Measurements from ENCODE around the gene AMBRA1.

Gene AMBRA1

DNA sequence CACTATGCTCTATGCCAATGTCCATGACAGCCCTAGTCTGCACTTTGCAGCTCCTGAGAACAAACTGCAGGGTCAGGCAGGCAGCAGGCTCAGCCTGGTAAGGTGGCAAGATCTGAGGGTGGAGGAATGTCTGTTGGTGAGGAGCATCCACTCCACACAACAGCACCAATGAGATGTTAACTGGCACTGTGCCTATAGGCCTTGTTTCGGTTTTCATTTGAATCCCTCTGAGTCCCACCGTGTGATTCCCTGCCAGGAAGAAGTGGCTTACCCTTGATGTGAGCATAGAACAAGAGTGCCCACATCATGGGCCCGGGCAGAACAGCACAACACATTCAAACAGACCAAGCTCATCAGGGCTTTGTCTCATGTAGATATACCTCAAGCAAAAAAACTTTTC, 158.1 kb downstream of the AMBRA1 start:
- Histone ChIP-seq H3K9me3 (ENCODE audit: control insufficient read depth, insufficient read depth, low read length) (no peaks in the 10 kb centered on the region), H3K4me1 (ENCODE audit: insufficient read depth, low read length) (peaks cover 10% of the 10 kb centered on the region), H3K36me3 (ENCODE audit: insufficient read depth, low read length) (no peaks in the 10 kb centered on the region), H3K9ac (ENCODE audit: low read depth, low read length) (no peak overlapping the region)

DNA sequence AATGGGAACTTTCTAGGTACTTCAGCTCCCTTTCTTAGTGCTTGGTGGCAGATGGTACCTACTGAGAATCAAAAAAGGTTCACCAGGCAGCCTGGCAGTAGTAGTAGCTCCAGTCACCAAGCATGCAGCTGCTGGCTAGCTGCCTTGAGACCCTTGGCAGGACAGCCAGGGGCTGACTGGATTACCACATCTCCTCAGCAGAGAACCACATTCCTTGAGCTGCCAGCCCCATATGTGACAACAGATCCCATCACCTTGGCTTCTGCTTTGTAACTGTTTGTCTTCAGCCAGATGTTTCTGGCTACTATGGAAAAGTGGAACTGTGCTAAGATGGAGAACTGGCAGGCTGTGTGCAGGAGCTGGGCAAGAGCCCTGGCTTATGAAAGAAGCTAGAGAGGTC, 162.6 kb downstream of the AMBRA1 start:
- no peaks in the 10 kb centered on the region for H3K36me3 ChIP-seq (ENCODE audit: insufficient read depth, low read length)
- H3K9me3 ChIP-seq (ENCODE audit: control insufficient read depth, insufficient read depth, low read length): no peaks in the 10 kb centered on the region
- H3K4me1 ChIP-seq (ENCODE audit: insufficient read depth, low read length): peaks cover 22% of the 10 kb centered on the region
- H3K9ac ChIP-seq (ENCODE audit: low read depth, low read length): no peak overlapping the region

DNA sequence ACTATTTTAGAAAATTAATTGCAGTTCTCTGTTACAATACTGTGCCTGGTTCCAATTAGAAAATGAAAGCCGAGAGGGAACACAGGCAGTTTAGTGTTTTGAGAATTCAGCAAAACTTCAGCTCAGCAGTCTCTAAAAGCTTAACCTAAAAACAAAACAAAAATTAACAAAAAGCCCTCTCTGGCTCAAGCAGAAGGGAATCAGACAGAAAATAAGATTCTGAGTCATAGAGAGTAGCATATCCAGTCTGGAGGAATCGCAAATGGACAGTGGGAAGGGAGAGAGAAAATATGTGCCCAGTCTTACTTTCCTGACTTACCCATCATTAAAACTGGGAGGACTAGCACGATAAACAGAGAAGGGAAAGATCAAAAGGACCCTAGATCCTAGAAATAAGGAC, 164.1 kb downstream of the AMBRA1 start:
- H3K9ac ChIP-seq (ENCODE audit: low read depth, low read length): no peak overlapping the region
- no peaks in the 10 kb centered on the region for H3K36me3 ChIP-seq (ENCODE audit: insufficient read depth, low read length)
- peaks cover 16% of the 10 kb centered on the region for H3K4me1 ChIP-seq (ENCODE audit: insufficient read depth, low read length)
- H3K9me3 ChIP-seq (ENCODE audit: control insufficient read depth, insufficient read depth, low read length): no peaks in the 10 kb centered on the region

DNA sequence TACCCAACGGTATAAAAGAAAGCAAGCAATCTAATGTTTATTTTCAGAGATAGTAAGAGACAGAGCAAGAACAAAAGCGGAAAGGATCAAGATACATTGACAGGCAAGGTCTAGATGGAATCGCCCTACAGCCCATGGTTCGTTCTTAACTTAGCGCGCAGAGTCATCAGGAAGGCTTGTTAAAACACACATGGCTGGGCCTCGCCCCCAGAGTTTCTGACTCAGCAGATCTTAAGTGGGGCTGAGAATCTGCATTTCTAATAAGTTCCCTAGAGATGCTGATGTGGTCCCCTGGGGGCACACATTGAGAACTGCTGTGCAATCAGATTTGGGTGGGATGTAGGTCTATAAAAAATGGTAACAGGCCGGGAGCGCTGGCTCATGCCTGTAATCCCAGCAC, 166.5 kb downstream of the AMBRA1 start:
- H3K9ac ChIP-seq (ENCODE audit: low read depth, low read length): no peak overlapping the region
- no peaks in the 10 kb centered on the region for H3K9me3 ChIP-seq (ENCODE audit: control insufficient read depth, insufficient read depth, low read length)
- peaks cover 16% of the 10 kb centered on the region for H3K4me1 ChIP-seq (ENCODE audit: insufficient read depth, low read length)
- H3K36me3 ChIP-seq (ENCODE audit: insufficient read depth, low read length): no peaks in the 10 kb centered on the region

DNA sequence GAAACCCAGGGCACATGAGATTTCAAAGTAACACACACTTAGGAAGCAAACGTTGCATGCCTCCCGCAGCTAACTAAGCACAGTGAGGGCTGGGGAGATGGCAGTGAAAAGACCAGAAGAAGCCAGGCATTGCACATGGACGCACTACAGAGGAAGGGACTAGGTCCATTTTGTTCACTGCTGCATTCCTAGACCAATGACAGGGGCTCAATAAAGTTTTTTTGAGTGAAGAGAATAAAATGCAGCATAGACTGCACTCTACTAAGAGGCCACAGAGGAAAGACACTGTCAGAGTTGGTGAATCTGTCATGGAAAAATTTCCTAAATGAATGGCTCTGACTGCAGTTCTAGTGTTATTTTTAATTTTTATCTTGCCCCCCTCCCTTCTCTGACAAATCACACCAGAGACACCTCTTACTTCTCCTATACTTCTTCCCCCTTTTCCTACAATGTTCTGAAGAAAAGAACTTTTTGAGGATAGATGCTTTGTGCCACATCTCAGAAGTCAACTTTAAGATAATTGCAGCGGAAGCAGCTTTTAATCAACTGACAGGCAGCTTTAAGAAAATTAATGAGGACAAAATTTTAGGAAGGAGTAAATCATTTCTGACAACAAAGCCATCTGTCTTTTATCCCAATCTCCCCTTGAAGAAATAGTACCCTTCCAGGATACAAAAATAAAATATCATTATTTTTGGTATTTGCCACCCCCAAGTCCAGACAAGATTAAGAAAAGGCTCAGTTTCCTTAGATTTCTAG, 167.4 kb downstream of the AMBRA1 start:
- no peaks in the 10 kb centered on the region for H3K36me3 ChIP-seq (ENCODE audit: insufficient read depth, low read length)
- no peak overlapping the region for H3K9ac ChIP-seq (ENCODE audit: low read depth, low read length)
- peaks cover 16% of the 10 kb centered on the region for H3K4me1 ChIP-seq (ENCODE audit: insufficient read depth, low read length)
- H3K9me3 ChIP-seq (ENCODE audit: control insufficient read depth, insufficient read depth, low read length): no peaks in the 10 kb centered on the region

DNA sequence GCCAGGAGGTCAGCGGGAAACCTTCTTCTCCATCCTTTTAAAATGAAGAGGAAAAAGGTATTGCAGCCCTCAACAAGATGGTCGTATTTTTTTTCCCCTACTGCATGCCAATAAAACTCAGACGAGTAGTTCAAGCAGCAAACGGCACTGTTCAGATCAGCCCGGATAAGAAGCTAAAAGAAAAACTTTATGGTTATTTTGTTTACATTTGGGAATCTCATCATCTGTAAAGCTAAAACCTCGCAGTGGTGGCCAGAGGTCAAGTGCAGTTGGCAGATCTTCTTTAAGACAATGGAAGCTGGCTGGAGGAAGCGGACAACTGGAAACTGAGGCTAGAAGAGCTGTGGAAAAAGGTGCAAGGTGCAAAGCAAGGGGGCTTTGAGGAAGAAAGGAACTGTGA, 171.2 kb downstream of the AMBRA1 start:
- no peaks in the 10 kb centered on the region for H3K9me3 ChIP-seq (ENCODE audit: control insufficient read depth, insufficient read depth, low read length)
- no peaks in the 10 kb centered on the region for H3K36me3 ChIP-seq (ENCODE audit: insufficient read depth, low read length)
- no peak overlapping the region for H3K9ac ChIP-seq (ENCODE audit: low read depth, low read length)
- H3K4me1 ChIP-seq (ENCODE audit: insufficient read depth, low read length): peaks cover 10% of the 10 kb centered on the region; the same call in 1 of the 2 replicates

DNA sequence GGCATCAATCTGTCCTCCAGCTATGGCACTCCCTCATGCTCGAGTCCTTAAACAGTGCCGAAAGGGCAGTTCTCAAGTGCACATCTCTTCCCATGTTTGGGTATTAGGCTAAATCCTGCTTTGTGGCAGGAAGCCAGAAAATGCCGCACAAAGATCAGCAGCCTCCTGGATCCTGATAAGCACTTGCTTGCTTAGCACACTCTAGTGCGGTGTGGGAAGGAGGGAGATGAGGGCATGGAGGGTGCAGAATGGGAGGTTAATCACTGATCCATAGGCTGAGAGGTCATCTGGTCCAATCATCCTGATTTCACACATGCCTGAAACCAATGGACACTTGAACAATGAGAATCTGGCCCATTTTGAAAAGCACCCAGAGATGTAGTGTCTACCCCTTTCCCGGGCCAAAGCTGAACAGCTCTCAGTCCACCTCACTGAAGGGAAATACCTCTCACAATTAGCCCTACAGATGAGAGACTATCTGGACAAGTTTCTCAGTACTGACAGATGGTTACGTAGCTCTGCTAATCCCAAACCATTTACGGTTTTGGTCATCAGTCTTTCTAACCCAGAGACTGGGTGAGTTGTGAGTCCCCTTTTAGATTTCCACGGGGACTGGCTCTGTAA, 172.5 kb downstream of the AMBRA1 start:
- no peaks in the 10 kb centered on the region for H3K4me1 ChIP-seq (ENCODE audit: insufficient read depth, low read length)
- H3K9me3 ChIP-seq (ENCODE audit: control insufficient read depth, insufficient read depth, low read length): no peaks in the 10 kb centered on the region
- no peak overlapping the region for H3K9ac ChIP-seq (ENCODE audit: low read depth, low read length)
- no peaks in the 10 kb centered on the region for H3K36me3 ChIP-seq (ENCODE audit: insufficient read depth, low read length)

DNA sequence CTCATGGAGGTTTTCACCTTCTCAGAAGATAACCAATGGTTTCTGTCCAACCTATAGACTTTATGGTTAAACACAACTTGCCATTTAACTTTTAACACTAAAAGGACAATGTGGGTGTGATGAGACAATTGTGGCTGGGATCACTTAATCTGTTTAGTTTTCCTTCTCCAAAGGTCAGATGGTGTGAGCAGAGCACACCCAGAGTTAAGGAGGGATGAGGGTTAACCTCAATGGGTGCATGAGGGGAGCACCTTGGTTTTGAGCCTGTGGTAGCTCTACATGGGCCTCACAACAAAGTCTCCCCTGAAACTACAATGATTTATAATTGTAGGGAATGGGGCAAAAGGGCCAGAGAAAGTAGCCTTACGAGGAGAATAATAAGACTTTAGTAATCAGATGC, 173.3 kb downstream of the AMBRA1 start:
- H3K9ac ChIP-seq (ENCODE audit: low read depth, low read length): no peak overlapping the region
- H3K36me3 ChIP-seq (ENCODE audit: insufficient read depth, low read length): no peaks in the 10 kb centered on the region; the same call in 1 of the 2 replicates
- no peaks in the 10 kb centered on the region for H3K9me3 ChIP-seq (ENCODE audit: control insufficient read depth, insufficient read depth, low read length)
- H3K4me1 ChIP-seq (ENCODE audit: insufficient read depth, low read length): no peaks in the 10 kb centered on the region

DNA sequence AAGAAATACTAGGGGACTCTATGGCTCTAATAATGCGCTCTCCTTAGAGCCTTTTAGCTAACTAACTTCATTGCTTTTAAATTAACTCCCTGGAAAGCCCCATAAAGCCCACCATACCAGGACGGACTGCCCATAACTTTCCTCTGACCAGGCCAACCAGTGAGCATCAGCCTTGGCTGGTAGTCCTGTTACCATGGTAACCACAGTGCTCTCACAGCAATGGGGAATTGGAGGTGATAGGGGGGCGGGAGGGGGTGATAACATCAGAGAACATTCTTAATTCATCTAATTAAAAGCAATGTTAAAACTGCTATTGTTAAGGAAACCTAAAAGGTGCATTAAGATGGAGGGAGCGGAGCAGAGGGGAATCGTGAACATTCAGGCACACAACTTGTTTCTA, 175.1 kb downstream of the AMBRA1 start:
- Histone ChIP-seq H3K9me3 (ENCODE audit: control insufficient read depth, insufficient read depth, low read length) (no peaks in the 10 kb centered on the region), H3K4me1 (ENCODE audit: insufficient read depth, low read length) (no peaks in the 10 kb centered on the region), H3K9ac (ENCODE audit: low read depth, low read length) (no peak overlapping the region), H3K36me3 (ENCODE audit: insufficient read depth, low read length) (no peaks in the 10 kb centered on the region; the same call in 1 of the 2 replicates)

DNA sequence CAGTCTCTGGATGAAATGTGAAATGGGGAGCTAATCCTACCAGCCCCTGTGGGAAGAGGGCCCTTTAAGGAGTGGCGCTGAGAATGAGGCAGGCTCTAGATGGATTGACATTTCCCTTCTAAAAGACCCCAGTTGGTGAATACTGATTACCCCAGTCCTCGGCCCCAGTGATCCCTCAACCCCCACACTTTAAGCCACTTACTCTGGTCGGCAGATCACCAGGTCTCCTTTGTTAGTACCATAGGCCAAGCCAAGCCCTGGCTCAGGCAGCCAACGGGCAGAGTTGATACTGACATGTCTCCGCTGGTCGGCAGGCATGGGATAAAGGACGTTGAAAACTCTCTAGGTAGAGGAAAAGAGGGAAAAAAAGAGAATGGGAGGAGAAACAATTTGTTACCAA, 176.1 kb downstream of the AMBRA1 start:
- Histone ChIP-seq H3K4me1 (ENCODE audit: insufficient read depth, low read length) (no peaks in the 10 kb centered on the region), H3K9ac (ENCODE audit: low read depth, low read length) (no peak overlapping the region), H3K36me3 (ENCODE audit: insufficient read depth, low read length) (no peaks in the 10 kb centered on the region; the same call in 1 of the 2 replicates), H3K9me3 (ENCODE audit: control insufficient read depth, insufficient read depth, low read length) (no peaks in the 10 kb centered on the region)

DNA sequence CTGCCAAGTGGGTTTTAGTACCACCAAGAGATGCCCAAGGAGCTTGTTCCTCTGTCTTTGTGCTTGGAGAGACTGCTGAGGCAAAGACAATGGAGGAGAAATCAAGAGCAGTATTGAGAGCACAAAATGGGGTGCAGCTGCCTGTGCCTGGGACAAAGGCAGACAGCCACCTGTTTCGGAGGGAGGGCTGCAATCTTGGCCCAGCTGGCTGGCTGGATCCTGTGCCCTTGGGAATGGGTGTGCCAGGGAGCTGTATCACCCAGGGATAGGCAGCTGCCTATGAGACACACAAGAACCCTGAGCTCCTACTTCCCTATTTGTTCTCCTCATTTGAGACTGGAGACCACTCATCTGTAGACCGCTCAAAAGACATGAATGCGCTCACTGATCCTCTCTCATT, 178.9 kb downstream of the AMBRA1 start:
- H3K4me1 ChIP-seq (ENCODE audit: insufficient read depth, low read length): no peaks in the 10 kb centered on the region
- no peaks in the 10 kb centered on the region; the same call in 1 of the 2 replicates for H3K36me3 ChIP-seq (ENCODE audit: insufficient read depth, low read length)
- H3K9ac ChIP-seq (ENCODE audit: low read depth, low read length): no peak overlapping the region
- H3K9me3 ChIP-seq (ENCODE audit: control insufficient read depth, insufficient read depth, low read length): no peaks in the 10 kb centered on the region

DNA sequence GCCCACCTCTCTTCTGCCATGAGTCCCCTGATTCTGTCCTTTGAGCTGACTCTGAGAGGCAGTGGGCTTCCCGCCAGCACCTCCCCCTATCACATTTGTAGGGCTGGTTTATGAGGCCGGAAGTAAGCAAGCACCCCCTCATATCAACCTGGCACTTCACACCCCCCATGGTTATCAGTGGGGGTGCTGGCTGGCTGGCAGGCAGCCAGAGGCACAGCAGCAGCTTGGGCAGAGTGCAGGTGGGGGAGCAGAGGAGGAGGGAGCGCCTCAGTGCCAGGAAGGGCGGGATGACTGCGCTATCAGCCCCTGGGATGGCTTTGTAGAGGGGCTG, 179.4 kb downstream of the AMBRA1 start:
- Histone ChIP-seq H3K9me3 (ENCODE audit: control insufficient read depth, insufficient read depth, low read length) (no peaks in the 10 kb centered on the region), H3K4me1 (ENCODE audit: insufficient read depth, low read length) (no peaks in the 10 kb centered on the region), H3K36me3 (ENCODE audit: insufficient read depth, low read length) (no peaks in the 10 kb centered on the region; the same call in 1 of the 2 replicates), H3K9ac (ENCODE audit: low read depth, low read length) (no peak overlapping the region)

DNA sequence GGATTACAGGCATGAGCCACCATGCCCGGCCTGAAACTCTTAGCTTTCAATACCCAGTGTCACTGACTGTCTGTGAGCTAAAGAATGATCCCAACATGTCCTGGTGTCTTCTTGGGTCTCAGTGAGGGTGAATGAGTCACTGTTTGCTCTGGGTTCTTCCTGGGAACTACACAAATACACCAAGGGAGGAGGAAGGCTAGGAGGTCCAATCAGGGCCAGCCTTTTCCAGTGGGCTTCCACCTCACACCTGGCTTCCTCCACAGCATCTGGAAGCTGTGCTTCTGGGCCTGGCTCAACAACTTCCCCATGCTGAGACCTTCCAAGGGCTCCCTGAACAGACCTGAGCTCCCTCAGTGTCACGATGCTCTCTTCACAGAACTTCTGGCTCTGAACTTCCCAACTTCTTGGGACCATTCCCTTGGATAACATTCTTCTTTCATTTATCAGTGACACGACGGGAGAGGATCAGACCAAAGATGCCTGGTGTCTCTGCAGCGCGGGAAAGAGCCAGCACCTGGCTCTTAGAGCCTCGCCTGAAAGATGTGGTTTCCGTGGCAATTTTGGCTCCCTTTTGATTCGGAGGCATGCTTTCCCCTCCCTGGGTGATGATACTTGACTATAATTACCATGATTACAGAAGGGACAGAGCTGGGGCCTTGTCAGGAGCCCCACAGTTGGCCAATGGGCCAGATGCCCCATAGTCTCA, 179.9 kb downstream of the AMBRA1 start:
- H3K9me3 ChIP-seq (ENCODE audit: control insufficient read depth, insufficient read depth, low read length): no peaks in the 10 kb centered on the region
- H3K36me3 ChIP-seq (ENCODE audit: insufficient read depth, low read length): no peaks in the 10 kb centered on the region; the same call in 1 of the 2 replicates
- H3K4me1 ChIP-seq (ENCODE audit: insufficient read depth, low read length): no peaks in the 10 kb centered on the region
- H3K9ac ChIP-seq (ENCODE audit: low read depth, low read length): no peak overlapping the region

DNA sequence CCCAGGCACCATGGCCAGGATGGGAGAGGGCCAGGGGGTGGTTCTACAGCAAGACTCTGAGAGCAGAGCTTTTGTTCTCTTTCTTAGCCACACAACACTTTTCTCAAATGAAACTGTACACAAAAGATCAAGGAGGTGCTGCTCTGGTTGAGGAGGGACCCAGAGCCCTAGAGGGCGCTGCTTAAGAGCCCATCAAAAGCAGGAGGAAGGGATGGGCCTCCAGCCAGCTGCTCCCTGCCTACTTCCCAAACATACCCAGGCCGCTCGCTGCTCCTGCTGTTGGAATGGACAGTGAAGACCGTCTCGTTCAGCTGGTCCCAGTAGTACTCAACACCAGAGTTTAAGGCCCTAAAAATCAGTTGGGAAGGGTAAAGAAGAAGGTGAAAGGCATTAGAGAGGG, 183.8 kb downstream of the AMBRA1 start:
- H3K9ac ChIP-seq (ENCODE audit: low read depth, low read length): no peak overlapping the region
- no peaks in the 10 kb centered on the region for H3K9me3 ChIP-seq (ENCODE audit: control insufficient read depth, insufficient read depth, low read length)
- H3K4me1 ChIP-seq (ENCODE audit: insufficient read depth, low read length): no peaks in the 10 kb centered on the region
- H3K36me3 ChIP-seq (ENCODE audit: insufficient read depth, low read length): peaks cover 8% of the 10 kb centered on the region
